Hematopoietic multipotent progenitor cell treated with erythropoietin and hydrocortisone succinate and interleukin-3 and kit ligand, for 6 days (in vitro differentiated cells): ENCODE results near the gene DAGLA.
"Not testable (repeated sequence)": the region's sequence is repeated elsewhere in the genome, so short reads cannot be mapped to it uniquely, and the experiment has no call there.

Source experiments
- DNase-seq: peaks from one replicate; pipeline ENCODE4 v3.0.0-alpha.2; 2015

DAGLA gene

DNA sequence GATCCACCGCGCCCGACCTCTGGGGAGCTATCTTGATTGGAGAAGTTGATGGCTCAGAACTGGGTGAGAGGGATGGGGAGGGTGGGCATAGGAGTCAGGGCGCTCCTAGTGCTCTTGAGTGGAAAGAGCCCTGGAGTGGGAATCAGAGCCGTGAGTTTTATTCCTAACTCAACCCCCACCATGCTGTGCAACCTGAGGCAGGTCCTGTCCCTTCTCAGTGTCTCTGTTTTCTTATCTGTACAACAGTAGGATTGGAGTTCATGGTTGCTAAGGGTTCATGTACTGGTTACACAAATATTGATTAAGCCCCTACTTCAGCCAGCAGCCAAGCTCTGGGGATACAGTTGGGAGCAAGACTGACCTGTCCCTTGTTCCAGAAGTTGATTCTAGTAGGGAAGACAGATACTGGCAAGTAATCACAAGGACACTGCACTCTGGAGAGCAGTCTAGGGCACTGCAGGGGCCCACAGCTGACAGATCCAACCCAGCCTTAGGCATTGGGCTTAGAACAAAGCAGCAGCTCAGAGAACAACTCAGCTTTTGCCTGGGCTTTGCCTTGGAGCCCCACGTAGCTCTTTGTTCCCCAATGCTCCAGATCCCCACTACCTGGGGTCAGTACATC is 12.4 kb upstream of the DAGLA start:
- no peak for DNase-seq

DNA sequence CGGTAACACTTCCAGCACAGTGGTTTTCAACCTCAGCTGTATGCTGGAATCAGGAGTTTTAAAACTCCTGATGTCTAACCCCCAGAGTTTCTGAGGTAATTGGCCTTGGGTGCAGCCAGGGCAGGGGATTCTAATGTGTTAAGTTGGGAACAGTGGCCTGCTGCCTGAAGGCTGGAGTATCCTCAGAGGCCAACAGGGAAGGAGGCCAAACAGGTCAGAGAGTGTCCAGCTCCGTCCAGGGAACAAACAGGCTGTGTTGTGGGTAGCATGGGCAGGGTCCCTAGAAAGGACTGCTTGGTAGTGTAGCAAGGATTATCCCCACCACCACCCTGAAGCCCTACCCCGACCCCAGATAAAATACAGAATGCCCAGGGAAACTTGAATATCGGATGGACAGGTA is 10.8 kb upstream of the DAGLA start:
- DNase-seq: no peak

DNA sequence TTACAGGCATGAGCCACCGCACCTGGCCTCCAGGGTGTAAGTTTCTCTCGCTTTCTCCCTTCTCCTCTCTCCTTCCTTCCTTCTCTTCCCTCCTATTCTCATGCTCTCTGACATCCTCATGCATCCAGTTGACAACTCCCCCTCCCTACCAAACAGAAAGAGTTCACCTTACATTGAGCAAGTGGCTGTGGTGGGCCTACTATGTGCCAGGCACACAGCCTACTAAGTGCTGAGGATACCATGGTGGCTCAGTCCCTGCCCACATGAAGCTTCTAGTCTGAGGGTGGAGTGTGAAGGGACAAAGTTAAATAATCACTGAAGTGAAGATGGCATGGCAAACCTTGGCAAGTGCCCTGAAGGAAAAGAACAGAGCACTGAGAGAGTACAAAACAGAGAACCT is 9.6 kb upstream of the DAGLA start:
- DNase-seq: no peak

DNA sequence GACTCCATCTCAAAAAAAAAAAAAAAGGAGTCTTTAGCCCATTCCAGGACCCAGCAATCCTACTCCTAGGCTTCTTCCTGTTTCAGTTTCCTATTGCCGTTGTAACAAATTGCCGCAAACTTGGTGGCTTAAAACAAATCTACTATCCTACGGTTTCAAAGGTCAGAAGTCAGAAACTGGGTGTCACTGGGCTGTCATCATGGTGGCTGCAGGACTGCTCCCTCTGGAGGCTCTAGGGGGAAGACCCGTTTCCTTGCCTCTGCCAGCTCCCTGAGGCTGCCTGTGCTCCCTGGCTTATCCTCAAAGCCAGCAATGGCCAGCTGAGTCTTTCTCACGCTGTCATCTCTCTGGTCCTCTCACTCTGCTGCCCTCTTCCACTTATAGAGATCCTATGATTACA is 8.7 kb upstream of the DAGLA start:
- DNase-seq: peak; percentile 51

DNA sequence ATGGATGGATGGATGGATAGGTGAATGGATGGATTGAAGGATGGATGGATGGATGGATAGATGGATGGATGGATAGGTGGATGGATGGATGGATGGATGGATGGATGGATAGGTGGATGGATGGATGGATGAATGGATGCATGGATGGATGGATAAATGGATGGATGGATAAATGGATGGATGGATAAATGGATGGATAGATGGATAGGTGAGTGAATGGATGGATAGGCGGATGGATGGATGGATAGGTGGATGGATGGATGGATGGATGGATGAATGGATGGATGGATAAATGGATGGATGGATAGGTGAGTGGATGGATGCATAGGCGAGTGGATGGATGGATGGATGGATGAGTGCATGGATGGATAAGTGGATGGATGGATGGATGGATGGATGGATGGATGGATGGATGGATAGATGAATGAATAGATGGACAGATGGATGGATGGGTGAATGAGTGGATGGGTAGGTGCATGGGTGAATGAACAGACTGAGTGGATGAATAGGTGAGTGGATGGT is 6.2 kb upstream of the DAGLA start:
- not testable (repeated sequence) for DNase-seq

DNA sequence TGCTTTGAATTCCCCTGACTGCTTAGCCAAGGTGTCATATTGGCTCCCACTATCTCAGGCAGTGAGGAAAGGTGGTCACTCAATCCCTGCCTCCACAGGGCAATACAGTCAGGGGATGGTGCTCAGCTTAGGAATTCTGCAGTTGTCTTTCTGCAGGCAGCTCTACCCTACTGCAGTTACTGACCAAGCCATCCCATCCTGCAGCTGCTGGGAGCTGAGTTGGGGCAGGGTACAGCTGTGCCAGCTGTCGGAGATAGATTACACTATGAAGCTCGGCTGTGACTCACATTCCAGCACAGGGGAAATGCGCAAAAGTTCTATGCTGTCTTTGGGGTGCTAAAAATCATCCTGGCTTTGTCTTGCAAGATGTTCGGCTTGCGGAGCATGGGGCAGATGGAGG is 4.4 kb upstream of the DAGLA start:
- no peak for DNase-seq

DNA sequence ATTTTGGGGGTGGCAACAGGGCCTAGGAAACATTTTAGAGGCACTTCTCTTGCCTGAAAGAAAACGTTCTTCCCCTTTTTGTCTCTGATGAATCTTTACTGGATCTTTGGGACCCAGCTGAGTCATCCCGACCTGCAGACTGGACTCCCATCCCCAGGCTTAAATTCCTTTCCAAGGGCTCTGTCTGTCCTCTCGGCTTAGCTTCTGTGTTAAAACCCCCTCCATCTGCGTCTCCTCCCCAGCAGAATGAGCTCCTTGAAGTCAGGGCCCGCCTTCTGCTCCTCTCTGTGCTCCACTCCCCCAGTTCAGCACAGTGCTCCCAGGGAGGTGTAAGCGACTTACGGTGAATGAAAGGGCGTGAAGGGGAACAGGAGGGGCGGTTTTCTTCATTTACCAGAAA is 895 bp upstream of the DAGLA start:
- DNase-seq: no peak

DNA sequence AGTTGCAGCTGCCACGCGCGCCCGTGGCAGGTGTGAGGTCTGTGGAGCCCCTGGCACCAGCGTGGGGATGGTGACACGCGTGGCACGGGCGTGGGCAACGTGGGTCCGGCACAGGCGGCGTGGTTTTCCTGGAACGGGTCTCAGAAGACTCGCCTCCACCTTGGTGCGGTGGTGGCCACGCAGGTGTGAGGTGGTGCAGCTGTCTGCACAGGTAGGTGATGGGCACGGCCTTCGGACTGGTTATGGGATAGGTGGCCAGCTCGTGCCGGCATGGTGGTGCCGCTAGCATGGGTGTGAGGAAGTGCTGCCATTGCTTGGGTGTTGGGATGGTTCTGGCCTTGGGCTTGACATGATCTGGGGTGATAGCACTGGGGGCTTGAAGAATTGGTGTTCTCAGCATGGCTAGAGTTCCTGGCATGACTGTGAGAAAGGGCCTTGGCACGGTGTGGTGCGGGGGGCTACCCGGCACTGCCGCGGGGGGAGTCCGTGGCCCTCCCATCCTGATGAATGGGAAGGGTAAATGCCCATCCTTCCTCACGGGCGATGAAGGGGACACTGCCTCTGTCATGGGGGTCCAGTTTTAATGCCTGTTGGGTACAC is 531 bp downstream of the DAGLA start:
- DNase-seq: no peak

DNA sequence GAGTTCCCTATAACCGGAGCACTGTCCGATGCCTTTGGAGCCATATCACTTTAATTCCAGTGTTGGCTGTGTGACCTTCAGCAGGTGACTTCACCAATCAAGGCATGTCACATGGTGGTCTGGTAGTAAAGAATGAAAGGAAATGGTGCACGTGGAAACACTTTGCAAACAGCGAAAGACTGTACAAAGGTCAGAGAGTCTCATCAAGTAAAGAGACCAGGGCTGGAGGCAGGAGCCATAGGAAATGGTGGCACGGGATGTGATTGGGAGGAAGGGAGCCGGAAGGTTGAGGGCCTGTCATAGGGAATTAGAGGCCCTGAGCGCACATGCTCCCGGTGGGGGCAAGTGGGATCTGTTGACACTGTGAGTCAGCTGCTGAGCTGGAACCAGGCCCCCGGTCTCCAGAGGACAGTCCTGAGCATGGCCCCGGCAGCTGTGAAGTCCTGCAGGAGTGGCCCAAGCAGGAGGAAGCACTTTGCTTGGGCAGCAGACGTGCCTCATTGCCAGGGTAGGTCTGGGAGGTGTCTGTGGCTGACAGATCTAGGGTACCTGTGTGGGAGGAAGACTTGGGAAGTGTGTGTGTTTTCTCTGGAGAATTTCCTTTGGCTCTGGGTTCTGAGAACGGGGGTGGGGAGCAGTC is 2.0 kb downstream of the DAGLA start:
- no peak for DNase-seq

DNA sequence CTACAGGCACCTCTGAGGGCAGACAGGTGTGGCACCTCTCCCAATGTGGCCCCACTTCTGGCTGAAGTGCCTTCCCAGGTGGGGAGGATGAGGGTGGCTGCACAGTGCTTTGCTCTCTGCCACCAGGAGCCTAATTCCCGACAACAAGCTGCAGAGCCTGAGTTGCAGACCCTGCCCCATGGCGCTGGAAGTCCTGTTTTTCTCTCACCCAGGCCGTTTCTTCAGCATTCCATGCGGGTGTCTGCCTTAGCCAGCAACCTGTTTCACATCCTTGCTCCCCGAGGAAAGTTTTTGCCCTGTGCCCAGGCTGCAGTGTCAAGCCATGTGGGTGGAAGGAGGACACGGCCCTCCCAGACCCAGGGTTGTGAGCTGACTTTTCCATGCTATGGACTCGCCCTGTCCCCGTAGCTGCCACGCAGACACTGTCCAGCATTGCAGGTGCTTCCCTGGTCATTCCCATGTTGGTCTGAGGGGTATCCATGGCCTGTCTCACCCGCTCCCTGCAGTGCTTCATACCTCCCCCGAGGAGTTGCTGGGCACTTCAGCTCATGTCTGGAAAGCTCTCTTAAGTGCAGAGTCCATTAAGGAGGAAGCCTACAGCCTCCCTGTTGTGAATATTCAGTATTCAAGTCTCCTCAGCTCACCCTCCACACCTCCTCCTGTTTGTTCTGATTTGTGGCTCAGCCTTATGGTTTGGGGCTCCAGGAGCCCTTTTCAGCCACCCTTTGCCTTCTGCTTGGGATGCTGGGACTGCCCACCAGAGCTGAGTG is 2.9 kb downstream of the DAGLA start:
- no peak for DNase-seq

DNA sequence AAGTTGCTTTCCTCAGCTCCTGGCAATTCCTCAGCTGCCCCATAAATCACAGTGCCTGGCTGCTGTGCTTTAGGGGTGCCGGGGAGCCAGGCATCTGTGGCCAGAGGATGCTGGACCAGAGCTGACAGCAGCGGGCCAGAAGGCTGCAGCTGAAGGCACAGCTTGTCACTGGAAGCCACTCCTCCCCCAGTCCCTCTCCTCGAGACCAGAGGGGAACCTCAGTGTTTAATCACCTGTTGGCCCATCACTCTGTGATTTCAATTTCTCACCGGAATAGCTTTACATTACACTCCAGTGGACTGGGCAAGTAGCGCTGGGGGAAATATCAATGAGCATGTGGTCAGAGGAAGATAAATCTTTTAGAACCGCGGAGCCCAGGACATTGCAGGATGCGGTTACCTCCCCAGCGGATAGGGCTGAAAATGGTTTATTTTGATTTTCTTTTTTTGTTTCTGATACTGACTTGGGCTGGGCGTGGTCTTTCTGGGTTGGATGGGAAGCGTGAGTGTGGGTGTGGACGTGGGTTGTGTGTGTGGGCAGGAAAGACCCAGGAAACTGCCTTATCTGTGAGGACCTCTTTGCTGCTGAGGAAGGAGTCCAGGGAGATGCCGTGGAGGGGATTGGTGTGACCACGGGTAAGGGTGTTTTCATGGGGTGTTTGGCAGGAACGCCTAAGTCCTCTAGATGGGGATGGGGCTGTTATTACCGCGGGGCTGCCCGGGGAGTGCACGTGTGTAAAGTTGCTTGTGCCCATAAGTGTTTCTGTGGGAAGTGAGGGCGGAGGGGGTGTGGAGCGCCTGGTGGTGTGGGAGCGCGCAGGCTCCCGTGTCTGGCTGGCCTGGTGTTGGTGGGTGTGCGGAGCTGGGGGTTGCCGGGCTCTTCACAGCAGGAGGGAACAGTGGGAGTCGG is 4.0 kb downstream of the DAGLA start:
- peak; percentile 24 for DNase-seq

DNA sequence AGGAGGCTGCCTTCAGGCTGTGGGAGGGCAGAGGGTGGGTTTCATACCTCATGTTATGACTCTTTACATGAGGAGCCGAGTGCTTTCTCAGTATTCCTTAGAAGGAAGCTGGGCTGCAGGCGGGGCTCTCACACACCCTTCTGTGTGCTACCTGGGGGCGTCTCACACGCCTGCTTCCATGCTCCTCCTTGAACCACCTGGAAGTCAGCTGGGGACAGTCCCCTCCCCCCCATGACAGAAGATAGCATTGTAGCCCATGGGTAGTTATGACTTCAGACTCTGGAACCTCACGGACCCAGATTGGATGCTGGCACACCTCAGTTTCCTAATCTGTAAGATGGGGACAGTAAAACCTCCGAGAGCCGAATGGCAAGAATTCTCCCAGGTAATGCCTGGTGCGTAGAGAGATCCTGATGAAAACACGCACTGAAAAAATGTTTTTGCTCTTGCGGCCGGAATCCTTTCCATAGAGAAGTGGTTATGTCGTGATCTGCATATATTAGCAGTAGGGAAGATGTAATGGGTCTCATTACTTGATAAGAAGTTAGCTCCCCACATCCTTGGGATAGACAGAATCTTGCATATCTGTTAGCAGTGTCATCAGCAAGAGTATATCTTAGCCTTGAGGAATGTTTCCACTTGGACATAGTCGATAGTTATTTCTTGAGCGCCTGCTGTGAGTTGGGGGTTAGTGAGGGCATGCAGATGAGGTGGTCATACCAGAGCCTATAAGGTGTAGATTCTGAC is 4.9 kb downstream of the DAGLA start:
- no peak for DNase-seq

DNA sequence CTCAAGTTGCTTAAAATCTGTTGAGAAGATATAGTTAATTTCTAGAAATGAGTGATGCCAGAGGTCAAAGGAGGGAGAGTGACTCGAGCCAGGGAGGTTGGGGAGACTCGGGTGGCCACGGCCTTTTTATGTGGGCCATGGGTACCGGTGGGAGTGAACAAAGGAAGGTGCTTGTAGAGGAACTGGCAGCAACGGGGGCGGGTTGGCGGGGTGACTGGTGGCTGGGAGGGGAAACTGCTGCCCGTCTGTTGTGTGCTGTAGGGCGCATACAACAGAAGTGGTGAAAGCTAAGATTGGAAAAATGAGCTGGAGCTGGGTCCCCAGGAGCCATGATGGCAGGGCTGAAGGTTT is 5.4 kb downstream of the DAGLA start:
- DNase-seq: no peak

DNA sequence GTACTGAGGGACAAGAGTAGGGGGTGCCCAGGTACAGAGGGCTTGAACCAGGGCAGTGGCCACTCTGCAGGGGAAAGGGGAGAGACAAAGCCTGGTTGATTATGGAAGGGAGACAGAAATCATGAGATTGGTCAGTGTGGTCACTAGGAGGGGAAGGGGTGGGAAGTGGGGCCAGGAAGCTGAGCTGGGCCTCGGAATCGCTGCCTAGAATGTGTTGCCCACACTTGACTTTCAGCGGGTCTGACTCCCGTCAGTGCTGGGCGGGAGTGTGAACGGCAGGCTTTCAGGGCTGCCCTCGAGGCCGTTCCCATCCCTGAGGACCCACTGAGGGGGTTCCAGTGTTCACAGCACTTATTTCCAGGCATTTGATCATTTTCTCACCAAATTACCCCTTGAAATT is 5.9 kb downstream of the DAGLA start:
- DNase-seq: no peak

DNA sequence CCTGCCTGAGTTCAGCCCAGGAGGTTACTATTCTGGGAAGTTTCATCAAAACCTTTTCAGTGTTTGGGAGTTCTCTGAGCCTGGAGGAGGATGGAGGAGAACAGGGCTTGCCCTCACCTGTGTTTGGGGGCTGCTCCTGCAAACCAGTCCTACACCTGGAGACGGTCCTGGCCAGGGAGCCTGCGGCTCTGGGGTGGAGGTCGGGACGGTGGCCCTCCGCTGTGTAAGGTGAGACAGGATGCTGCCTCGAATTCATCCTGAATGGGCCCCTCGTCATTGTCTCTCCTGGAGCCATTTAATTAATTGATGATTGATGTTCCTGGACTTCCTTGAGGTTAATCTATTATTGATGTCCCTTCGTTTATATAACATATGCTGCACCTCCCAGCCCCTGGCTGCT is 6.3 kb downstream of the DAGLA start:
- DNase-seq: no peak

DNA sequence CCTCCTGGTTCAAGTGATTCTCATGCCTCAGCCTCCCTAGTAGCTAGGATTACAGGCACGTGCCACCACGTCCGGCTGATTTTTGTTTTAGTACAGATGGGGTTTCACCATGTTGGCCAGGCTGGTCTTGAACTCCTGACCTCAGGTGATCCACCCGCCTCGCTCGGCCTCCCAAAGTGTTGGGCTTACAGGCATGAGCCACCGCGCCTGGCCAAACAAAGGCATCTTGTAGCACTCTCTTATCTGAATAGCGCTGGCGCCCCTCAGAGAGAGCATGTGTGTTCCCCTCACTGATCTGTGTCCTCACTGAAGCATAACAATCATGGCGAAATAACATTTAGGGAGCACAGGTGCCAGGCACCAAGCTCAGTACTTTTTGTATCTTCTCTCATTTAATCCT is 7.2 kb downstream of the DAGLA start:
- DNase-seq: no peak

DNA sequence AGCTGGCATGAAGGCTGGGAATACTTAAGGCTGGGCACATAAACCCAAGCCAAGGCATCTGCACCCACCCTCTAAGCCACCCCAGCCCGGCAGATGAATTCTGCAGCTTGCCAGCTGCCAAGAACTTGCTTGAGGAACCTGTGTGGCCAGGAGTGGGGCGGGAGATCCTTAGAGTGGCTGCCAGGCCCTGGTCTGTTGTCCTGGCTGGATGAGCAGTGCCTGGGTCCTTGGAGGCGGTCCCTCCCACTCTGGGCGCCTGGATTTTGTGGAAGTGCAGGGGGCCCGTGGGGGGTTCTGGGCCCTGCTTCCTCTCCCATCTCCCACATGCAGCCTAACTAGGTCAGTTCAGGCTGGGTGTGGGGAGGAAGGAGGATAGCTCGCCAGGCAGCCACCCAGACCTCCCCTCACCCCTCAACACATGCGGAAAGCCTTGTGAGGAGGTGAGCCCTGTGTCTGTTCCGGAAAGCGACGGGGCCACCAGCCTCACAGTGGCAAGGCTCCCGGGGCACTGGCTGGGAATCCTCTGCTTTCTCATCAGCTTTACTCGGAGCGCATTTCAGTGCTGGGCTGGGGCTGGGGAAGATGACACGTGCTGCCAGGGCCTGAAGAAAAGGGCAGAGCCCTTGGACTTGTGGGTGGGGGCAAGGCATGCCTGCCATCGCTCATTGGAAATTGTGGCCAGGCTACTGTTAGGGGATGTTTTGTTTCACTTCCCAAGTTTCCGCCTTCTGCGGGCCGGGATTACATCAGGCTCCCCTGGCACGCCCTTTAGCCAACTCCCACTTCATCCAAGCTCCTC is 8.4 kb downstream of the DAGLA start:
- DNase-seq: no peak

DNA sequence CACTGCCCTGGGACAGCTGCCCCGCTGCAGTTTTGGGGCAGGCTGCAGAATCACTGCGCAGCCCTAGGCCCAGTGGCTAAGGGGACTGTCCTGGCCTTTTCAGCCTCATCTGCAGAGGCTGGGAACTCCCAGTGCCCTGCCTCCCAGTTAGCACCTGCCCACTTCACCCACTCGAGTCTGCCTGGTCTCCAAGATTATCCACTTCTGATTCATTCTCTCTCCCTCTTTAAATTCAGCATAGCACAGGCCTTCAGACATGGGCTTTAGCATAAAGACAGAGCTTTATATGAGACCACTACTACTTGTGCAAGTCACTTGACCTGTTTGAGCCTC is 8.9 kb downstream of the DAGLA start:
- no peak for DNase-seq

DNA sequence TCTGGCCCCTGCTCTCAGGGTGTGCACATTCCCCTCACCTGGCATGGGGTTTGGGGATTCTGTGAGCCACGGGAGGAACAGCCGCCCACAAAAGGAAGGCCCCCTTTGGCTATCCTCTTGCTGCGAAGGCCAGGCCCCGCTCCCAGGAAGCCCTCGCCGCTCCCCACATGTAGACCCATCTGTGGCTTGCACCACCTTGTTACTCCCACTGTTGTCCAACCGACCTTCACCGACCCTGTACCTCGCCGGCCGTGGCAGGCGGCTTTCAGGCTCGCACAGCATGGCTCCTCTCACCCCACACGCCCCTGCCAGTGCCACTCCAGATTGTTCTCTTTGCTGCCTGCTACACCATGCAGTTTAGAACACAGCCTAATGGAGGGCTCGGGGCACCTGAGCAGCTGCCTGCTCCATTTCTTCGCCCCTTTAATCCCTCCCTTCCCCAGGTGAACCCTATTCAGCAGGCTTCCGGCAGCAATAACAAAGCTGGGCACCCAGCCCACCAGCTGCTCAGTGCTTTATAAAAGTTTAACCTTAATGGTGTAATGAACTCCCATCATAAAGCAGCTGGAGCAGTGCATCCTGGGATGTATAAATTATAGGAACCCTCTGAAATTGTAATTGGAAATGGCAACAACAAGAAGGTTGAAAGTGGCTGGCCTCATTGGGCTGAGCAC is 10.7 kb downstream of the DAGLA start:
- no peak for DNase-seq

DNA sequence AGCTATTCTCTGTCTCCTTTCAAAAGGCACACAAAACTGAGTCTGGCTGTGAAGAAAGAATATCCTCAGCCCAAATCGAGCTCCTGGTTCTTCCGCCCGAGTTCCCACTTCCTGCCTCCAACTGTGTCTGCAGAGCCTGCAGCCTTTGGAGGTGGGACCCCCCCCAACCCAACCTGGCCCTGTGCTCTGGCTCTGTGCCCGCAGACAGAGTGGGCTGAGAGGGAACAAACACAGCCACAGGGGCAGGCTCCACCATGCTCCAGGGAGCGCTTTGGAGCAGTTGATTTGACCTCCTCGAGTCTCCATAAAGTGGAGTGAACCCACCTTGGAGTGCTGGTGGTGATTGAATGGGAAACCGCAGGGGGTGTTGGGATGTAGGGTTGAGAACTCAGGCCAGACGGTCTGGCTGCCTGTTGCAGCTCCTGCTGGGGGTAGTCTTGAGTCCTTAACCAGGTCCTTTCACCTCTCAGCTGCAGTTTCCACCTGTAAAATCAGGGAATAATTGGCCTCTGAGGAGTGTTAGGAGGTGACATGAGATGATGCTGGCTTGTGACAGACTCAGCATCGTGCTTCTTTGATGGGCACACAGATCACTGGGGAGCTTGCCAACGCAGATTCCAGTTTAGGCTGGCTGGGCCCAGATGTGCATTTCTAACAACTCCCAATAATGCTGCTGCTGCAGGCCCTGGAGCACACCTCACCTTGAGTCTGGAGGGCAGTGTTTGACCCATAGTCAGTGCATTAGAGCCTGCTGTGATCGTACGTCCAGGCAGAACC is 11.4 kb downstream of the DAGLA start:
- no peak for DNase-seq
